Keratinocyte (primary cell): ENCODE results near the gene LAD1. TPM values are rescaled to one million over a fixed set of nuclear protein-coding genes. Genes with fewer than 3 reads are reported as not detected.

Experiments
- DNase-seq: peaks from one replicate; pipeline ENCODE4 v3.0.0-alpha.2; 2011; ENCODE audit warnings: low read depth, missing footprints, low spot score
- FAIRE-seq: peaks from 2 replicates; lab custom pipeline; 2011; peaks lifted over from hg19 to GRCh38; lab: Jason Lieb, UNC
- H2AFZ ChIP-seq: 2 replicates; pipeline ENCODE4 v1.6.0; 2012; ENCODE audit warnings: low read length, control low read depth, inconsistent platforms; ENCODE audit not compliant: control insufficient read depth
- H3K27ac ChIP-seq: 2 replicates; pipeline ENCODE4 v1.5.1; 2011; ENCODE audit warnings: low read length; ENCODE audit not compliant: control insufficient read depth, insufficient read depth
- H3K27me3 ChIP-seq: 3 replicates; pipeline ENCODE4 v1.6.0; 2011; ENCODE audit warnings: low read length; ENCODE audit not compliant: control insufficient read depth, insufficient read depth; ENCODE audit errors: extremely low read depth
- H3K36me3 ChIP-seq, 2 experiments: 2 replicates in 1 of 2; 3 replicates in 1 of 2; pipeline ENCODE4 v1.5.1; 2011; ENCODE audit warnings: low read length in 2 of 2, mild to moderate bottlenecking in 1 of 2; ENCODE audit not compliant: control insufficient read depth in 2 of 2, insufficient read depth in 2 of 2; ENCODE audit errors: extremely low read depth in 1 of 2
- H3K4me1 ChIP-seq: 3 replicates; pipeline ENCODE4 v1.5.1; 2011; ENCODE audit warnings: low read length; ENCODE audit not compliant: control insufficient read depth, insufficient read depth; ENCODE audit errors: extremely low read depth
- H3K4me2 ChIP-seq: 3 replicates; pipeline ENCODE4 v1.6.0; 2011; ENCODE audit warnings: low read depth, low read length; ENCODE audit not compliant: control insufficient read depth, insufficient read depth; ENCODE audit errors: extremely low read depth
- H3K4me3 ChIP-seq, 3 experiments: fragments of 200-600 bp in 1 of 3; sonication (generic) in 1 of 3; 2 replicates in 2 of 3; 3 replicates in 1 of 3; pipeline ENCODE4 v1.5.1; 2011 to 2016; ENCODE audit warnings: low read length in 3 of 3, mild to moderate bottlenecking in 3 of 3, control low read depth in 2 of 3, inconsistent platforms in 1 of 3, low read depth in 1 of 3, mixed read lengths in 1 of 3, mixed run types in 1 of 3, moderate library complexity in 1 of 3; ENCODE audit not compliant: control insufficient read depth in 2 of 3, insufficient read depth in 2 of 3; ENCODE audit errors: extremely low read depth in 1 of 3
- H3K79me2 ChIP-seq: 2 replicates; pipeline ENCODE4 v1.6.0; 2012; ENCODE audit warnings: low read length; ENCODE audit not compliant: control insufficient read depth, insufficient read depth
- H3K9ac ChIP-seq: 3 replicates; pipeline ENCODE4 v1.6.0; 2011; ENCODE audit warnings: low read length; ENCODE audit not compliant: control insufficient read depth, insufficient read depth; ENCODE audit errors: extremely low read depth
- H3K9me1 ChIP-seq: 3 replicates; pipeline ENCODE4 v1.6.0; 2011; ENCODE audit warnings: low read length; ENCODE audit not compliant: control insufficient read depth, insufficient read depth; ENCODE audit errors: extremely low read depth
- H3K9me3 ChIP-seq: 2 replicates; pipeline ENCODE4 v1.5.1; 2012; ENCODE audit warnings: low read depth, low read length; ENCODE audit not compliant: control insufficient read depth
- H4K20me1 ChIP-seq: 3 replicates; pipeline ENCODE4 v1.6.0; 2011; ENCODE audit warnings: low read length; ENCODE audit not compliant: control insufficient read depth, insufficient read depth; ENCODE audit errors: extremely low read depth
- EZH2 ChIP-seq: IDR thresholded peaks from one replicate; pipeline ENCODE4 v1.6.1; 2012; ENCODE audit warnings: inconsistent platforms, mild to moderate bottlenecking, low read length, moderate library complexity
- dilution Hi-C: fragments of 300-500 bp; cut with MboI; formaldehyde crosslinking; loops from one replicate; pipeline ENCODE4 v1.7.0; 2020; ENCODE audit warnings: low sequenced_read_pairs; ENCODE audit not compliant: extremely low pct_ligation_motif_present
- polyA plus RNA-seq, 5 experiments: library from polyadenylated mRNA; depleted of rRNA in 3 of 5; stranded (reverse) in 3 of 5; stranded (forward) in 1 of 5; unstranded in 1 of 5; fragments of >200 nt; gene quantifications; 1 replicate in 1 of 5; 2 replicates in 3 of 5; 3 replicates in 1 of 5; pipeline versions ENCODE4 v1.2.1 to v1.2.3, GENCODE V29; 2011 to 2012; ENCODE audit warnings: missing spikeins in 2 of 5, low read depth in 1 of 5, low replicate concordance in 1 of 5
- TF ChIP-seq, protein P1 (sequence below), 3 experiments: IDR thresholded peaks in 1 of 3; conservative IDR thresholded peaks in 1 of 3; optimal IDR thresholded peaks in 1 of 3; 2 replicates in 2 of 3; 3 replicates in 1 of 3; pipeline versions ENCODE3 to v1.5.1; 2011; ENCODE audit warnings: low read length in 3 of 3, mild to moderate bottlenecking in 3 of 3, moderate library complexity in 2 of 3, control low read depth in 1 of 3, inconsistent platforms in 1 of 3; ENCODE audit not compliant: insufficient read depth in 2 of 3; ENCODE audit errors: extremely low read depth in 1 of 3

LAD1 gene
- polyA plus RNA-seq, 1 donor (not counting 4 experiments of a cell fraction or from before 2014, with no cell fraction given): 82.9 TPM

DNA sequence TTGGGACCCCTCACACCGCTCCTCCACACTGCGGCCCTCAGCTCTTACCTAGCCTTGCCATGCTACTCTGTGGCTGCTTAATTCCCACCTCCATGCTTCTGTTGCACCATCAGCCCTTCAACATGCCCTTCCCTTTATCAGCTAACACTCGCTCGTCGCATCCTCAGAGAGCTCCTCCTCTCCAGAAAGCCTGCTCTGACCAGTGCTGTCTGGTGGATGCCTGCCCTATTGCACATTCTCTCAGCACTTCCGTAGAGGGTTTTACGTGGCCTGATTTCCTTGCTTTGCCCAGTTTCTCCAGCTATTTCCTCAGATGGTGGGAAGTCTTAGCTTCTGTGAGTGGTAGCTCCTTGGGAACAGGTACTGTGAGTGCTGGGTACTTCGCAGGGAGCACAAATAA, 10.3 kb upstream of the LAD1 start:
- H4K20me1 ChIP-seq: no peaks in the 10 kb centered on the region
- no peaks in the 10 kb centered on the region for H3K79me2 ChIP-seq
- H3K27ac ChIP-seq: no peak overlapping the region
- no peak overlapping the region for H3K4me3 ChIP-seq
- H3K27me3 ChIP-seq: peaks cover 20% of the 10 kb centered on the region
- no peaks in the 10 kb centered on the region for H3K36me3 ChIP-seq
- H3K9ac ChIP-seq: no peak overlapping the region
- no peak for TF ChIP-seq EZH2
- TF ChIP-seq, protein P1, sequence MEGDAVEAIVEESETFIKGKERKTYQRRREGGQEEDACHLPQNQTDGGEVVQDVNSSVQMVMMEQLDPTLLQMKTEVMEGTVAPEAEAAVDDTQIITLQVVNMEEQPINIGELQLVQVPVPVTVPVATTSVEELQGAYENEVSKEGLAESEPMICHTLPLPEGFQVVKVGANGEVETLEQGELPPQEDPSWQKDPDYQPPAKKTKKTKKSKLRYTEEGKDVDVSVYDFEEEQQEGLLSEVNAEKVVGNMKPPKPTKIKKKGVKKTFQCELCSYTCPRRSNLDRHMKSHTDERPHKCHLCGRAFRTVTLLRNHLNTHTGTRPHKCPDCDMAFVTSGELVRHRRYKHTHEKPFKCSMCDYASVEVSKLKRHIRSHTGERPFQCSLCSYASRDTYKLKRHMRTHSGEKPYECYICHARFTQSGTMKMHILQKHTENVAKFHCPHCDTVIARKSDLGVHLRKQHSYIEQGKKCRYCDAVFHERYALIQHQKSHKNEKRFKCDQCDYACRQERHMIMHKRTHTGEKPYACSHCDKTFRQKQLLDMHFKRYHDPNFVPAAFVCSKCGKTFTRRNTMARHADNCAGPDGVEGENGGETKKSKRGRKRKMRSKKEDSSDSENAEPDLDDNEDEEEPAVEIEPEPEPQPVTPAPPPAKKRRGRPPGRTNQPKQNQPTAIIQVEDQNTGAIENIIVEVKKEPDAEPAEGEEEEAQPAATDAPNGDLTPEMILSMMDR (optimal IDR thresholded peaks at IDR 0.05 in 1 of 3, IDR thresholded peaks at IDR 0.05 in 1 of 3, conservative IDR thresholded peaks at IDR 0.05 in 1 of 3; ENCODE audit: extremely low read depth in 1 of 3, insufficient read depth in 2 of 3, low read length in 3 of 3): no peak
- DNase-seq (no peak), FAIRE-seq (no peak)
- H3K9me3 ChIP-seq: no peaks in the 10 kb centered on the region
- H2AFZ ChIP-seq: no peak overlapping the region
- peaks cover 3% of the 10 kb centered on the region for H3K9me1 ChIP-seq
- dilution Hi-C loops: no loop called here
- H3K4me2 ChIP-seq: no peak overlapping the region
- H3K4me1 ChIP-seq: peaks cover 15% of the 10 kb centered on the region

- H3K27me3 ChIP-seq: peaks cover 20% of the 10 kb centered on the region
- H3K9me1 ChIP-seq: peaks cover 3% of the 10 kb centered on the region
- no peaks in the 10 kb centered on the region for H4K20me1 ChIP-seq
- no peaks in the 10 kb centered on the region for H3K36me3 ChIP-seq
- no peaks in the 10 kb centered on the region for H3K79me2 ChIP-seq
- no peak overlapping the region for H3K4me3 ChIP-seq
- dilution Hi-C loops: no loop called here
- H3K27ac ChIP-seq: no peak overlapping the region
- H3K4me2 ChIP-seq: no peak overlapping the region
- H3K9ac ChIP-seq: no peak overlapping the region
- TF ChIP-seq, protein P1 (optimal IDR thresholded peaks at IDR 0.05 in 1 of 3, IDR thresholded peaks at IDR 0.05 in 1 of 3, conservative IDR thresholded peaks at IDR 0.05 in 1 of 3; ENCODE audit: extremely low read depth in 1 of 3, insufficient read depth in 2 of 3, low read length in 3 of 3): no peak
- TF ChIP-seq EZH2: no peak
- no peak for FAIRE-seq
- no peak overlapping the region for H2AFZ ChIP-seq
- no peak for DNase-seq
- H3K4me1 ChIP-seq: peaks cover 15% of the 10 kb centered on the region
- no peaks in the 10 kb centered on the region for H3K9me3 ChIP-seq
These were observed 9.7 kb upstream of the LAD1 start for GRCh38 chr1:201408834-201409200.
